Tibial nerve (tissue), 4 donors: ENCODE measurements around the gene RAPGEF3. TPM values are rescaled to one million over a fixed set of nuclear protein-coding genes. Genes with fewer than 3 reads are reported as not detected.

Experiments used
- DNase-seq, 2 donors: peaks; one replicate each; pipeline ENCODE4 v3.0.0-alpha.2; 2019; ENCODE audit warnings: low spot score in 2 of 2
- H3K27ac ChIP-seq, 4 donors: fragments of 200-600 bp; sonication (generic) in 3 of 4; one replicate each; pipeline ENCODE4 v1.5.1; 2017 to 2019; ENCODE audit warnings: mild to moderate bottlenecking in 1 of 4
- H3K27me3 ChIP-seq, 2 donors: fragments of 200-600 bp; sonication (generic) in 1 of 2; one replicate each; pipeline versions ENCODE4 v1.5.1 to v1.6.0; 2017 to 2019
- H3K36me3 ChIP-seq, 3 donors: fragments of 200-600 bp; sonication (generic); one replicate each; pipeline ENCODE4 v1.5.1; 2018 to 2019
- H3K4me1 ChIP-seq, 4 donors: fragments of 200-600 bp; sonication (generic) in 3 of 4; one replicate each; pipeline ENCODE4 v1.5.1; 2017 to 2019
- H3K4me3 ChIP-seq, 4 donors: fragments of 200-600 bp; sonication (generic) in 3 of 4; one replicate each; pipeline ENCODE4 v1.5.1; 2017 to 2019; ENCODE audit warnings: mild to moderate bottlenecking in 1 of 4, moderate library complexity in 1 of 4
- H3K9me3 ChIP-seq, 4 donors: fragments of 200-600 bp; sonication (generic) in 3 of 4; one replicate each; pipeline ENCODE4 v1.5.1; 2017 to 2019
- CTCF ChIP-seq, 5 experiments: fragments of 200-600 bp in 3 of 5; fragments of 450-650 bp in 2 of 5; sonication (generic) in 3 of 5; IDR thresholded peaks; one replicate each; pipeline ENCODE4 v1.5.1; 2016 to 2019; ENCODE audit warnings: antibody characterized with exemption in 5 of 5, mild to moderate bottlenecking in 3 of 5, moderate library complexity in 2 of 5
- EP300 ChIP-seq, 2 donors: sonication (generic); formaldehyde crosslinking; IDR thresholded peaks; one replicate each; pipeline ENCODE4 v1.6.1; 2017; ENCODE audit warnings: antibody characterized with exemption in 2 of 2, mild to moderate bottlenecking in 1 of 2
- POLR2A ChIP-seq, 2 donors: fragments of 450-650 bp; IDR thresholded peaks; one replicate each; pipeline ENCODE4 v1.6.1; 2017; ENCODE audit warnings: antibody characterized with exemption in 2 of 2, mild to moderate bottlenecking in 2 of 2, moderate library complexity in 2 of 2
- WGBS, 2 donors: methylation state at CpG; one replicate each; pipeline ENCODE4 v1.1.5; 2018; 5-methylcytosine and 5-hydroxymethylcytosine counted together
- total RNA-seq, 4 donors: library from RNA; depleted of rRNA; stranded (reverse); fragments of >200 nt; gene quantifications; one replicate each; pipeline ENCODE4 v1.1.0, GENCODE V29; 2016

RAPGEF3 gene
- total RNA-seq, 4 donors from 2014 or later, result 47.3 to 109 (median 83.6) TPM

DNA sequence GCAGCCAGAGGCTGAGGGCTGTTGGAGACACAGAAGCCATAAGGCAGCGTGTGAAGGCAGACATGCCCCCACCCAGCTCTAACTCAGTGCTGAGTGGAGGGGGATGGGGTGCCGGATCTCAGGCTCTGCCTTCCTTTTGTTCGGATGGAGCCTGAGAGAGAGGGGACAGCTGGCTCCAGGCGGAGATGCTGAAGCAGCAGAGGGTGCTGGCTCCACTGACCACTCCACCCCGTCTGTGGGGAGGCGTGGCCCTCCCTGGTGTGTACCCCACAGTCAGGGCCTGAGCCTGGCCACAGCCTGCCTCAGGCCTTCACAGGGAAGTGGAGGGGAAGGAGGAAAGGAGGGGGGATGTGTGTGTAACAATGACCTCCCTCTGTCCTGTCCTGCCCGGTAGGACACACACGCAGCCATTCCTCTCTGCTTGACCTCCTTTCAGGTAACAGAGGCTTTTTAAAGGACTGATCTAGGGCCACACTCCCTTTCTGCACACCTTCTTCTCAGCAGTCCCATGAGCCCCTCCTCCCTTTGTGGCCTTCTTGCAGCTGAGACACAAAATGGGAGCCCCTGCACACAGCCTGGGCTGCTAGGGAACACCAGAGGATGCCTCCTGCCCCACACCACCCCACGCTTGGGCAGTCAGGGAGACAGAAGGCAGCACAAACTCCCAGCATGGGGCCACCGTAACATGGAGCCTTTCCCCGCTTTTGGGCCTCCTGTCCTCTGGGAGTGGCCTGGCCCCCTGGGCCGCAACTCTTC lies 23.8 kb downstream of the RAPGEF3 start:
- DNase-seq, result no peak
- Histone ChIP-seq H3K27ac (peak overlapping the region in 3 of 4 donors; percentile 72 to 90 (median 86)), H3K4me1 (peaks cover 11 to 79% (median 42%) of the 10 kb centered on the region in 4 donors), H3K27me3 (no peaks in the 10 kb centered on the region), H3K36me3 (no peaks in the 10 kb centered on the region), H3K4me3 (no peak overlapping the region), H3K9me3 (no peaks in the 10 kb centered on the region)
- 65 to 72% methylated on average over 8 to 12 of the region's 12 CpGs for WGBS, 2 donors
- TF ChIP-seq POLR2A (IDR thresholded peaks at IDR 0.05) (no peak), EP300 (IDR thresholded peaks at IDR 0.05) (no peak), CTCF (IDR thresholded peaks at IDR 0.05) (no peak)

DNA sequence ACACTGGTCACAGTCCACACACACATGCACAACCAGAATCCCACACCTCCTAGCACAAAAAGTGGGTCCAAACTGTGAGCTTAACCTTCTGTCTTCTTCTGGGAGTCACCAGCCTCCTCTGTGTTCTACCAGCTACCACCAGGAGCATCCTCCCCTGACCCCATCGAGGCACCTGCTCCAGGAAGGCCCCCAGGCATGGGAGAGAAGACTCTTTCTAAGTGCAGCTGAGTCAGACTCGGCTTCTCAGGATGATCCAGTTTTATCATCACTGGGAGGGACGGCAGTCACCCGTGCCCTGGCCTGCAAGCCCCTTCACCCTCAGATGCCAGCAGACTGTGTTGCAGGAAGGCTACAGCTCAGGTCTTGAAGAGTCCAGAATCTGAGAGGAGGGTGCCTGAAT lies 25.5 kb downstream of the RAPGEF3 start:
- Histone ChIP-seq H3K36me3 (no peaks in the 10 kb centered on the region), H3K9me3 (no peaks in the 10 kb centered on the region), H3K27me3 (no peaks in the 10 kb centered on the region), H3K4me3 (no peak overlapping the region), H3K4me1 (peaks cover 11 to 75% (median 38%) of the 10 kb centered on the region in 4 donors), H3K27ac (no peak overlapping the region)
- no peak for DNase-seq
- TF ChIP-seq EP300 (IDR thresholded peaks at IDR 0.05) (no peak), POLR2A (IDR thresholded peaks at IDR 0.05) (no peak), CTCF (IDR thresholded peaks at IDR 0.05) (no peak)
- 90 to 92% methylated on average over 4 of the region's 4 CpGs for WGBS, 2 donors

- Histone ChIP-seq H3K4me1 (peaks cover 6 to 69% (median 32%) of the 10 kb centered on the region in 4 donors), H3K27me3 (no peaks in the 10 kb centered on the region), H3K36me3 (no peaks in the 10 kb centered on the region), H3K4me3 (no peak overlapping the region), H3K9me3 (no peaks in the 10 kb centered on the region), H3K27ac (no peak overlapping the region)
- DNase-seq, result no peak
- no peak for TF ChIP-seq POLR2A (IDR thresholded peaks at IDR 0.05)
- TF ChIP-seq CTCF (IDR thresholded peaks at IDR 0.05), result no peak
- TF ChIP-seq EP300 (IDR thresholded peaks at IDR 0.05), result no peak
- 67 to 76% methylated on average over 2 of the region's 2 CpGs for WGBS, 2 donors
These were observed 26.2 kb downstream of the RAPGEF3 start for GRCh38 chr12:47732504-47732903.

- TF ChIP-seq CTCF (IDR thresholded peaks at IDR 0.05) (no peak), EP300 (IDR thresholded peaks at IDR 0.05) (no peak), POLR2A (IDR thresholded peaks at IDR 0.05) (no peak)
- no peaks in the 10 kb centered on the region for H3K27me3 ChIP-seq
- 62 to 66% methylated on average over 5 of the region's 5 CpGs for WGBS, 2 donors
- no peak for DNase-seq
- H3K4me3 ChIP-seq, result no peak overlapping the region
- H3K27ac ChIP-seq, result no peak overlapping the region
- no peaks in the 10 kb centered on the region for H3K9me3 ChIP-seq
- peaks cover 6 to 61% (median 25%) of the 10 kb centered on the region in 4 donors for H3K4me1 ChIP-seq
- no peaks in the 10 kb centered on the region for H3K36me3 ChIP-seq
These were observed 27.0 kb downstream of the RAPGEF3 start for GRCh38 chr12:47731723-47732122.

- Histone ChIP-seq H3K9me3 (no peaks in the 10 kb centered on the region), H3K4me3 (no peak overlapping the region), H3K4me1 (peaks cover 0 to 54% (median 11%) of the 10 kb centered on the region in 4 donors), H3K27me3 (no peaks in the 10 kb centered on the region), H3K27ac (peak overlapping the region in 1 of 4 donors; percentile 11), H3K36me3 (no peaks in the 10 kb centered on the region)
- DNase-seq, result no peak
- no peak for TF ChIP-seq POLR2A (IDR thresholded peaks at IDR 0.05)
- 69 to 92% methylated on average over 8 of the region's 8 CpGs for WGBS, 2 donors
These were observed 28.3 kb downstream of the RAPGEF3 start for GRCh38 chr12:47730341-47730744.
